ENCODE data around the gene TXNDC5.
A peak's percentile ranks its signal among the peaks of the same experiment; 100 is the strongest.

DNA sequence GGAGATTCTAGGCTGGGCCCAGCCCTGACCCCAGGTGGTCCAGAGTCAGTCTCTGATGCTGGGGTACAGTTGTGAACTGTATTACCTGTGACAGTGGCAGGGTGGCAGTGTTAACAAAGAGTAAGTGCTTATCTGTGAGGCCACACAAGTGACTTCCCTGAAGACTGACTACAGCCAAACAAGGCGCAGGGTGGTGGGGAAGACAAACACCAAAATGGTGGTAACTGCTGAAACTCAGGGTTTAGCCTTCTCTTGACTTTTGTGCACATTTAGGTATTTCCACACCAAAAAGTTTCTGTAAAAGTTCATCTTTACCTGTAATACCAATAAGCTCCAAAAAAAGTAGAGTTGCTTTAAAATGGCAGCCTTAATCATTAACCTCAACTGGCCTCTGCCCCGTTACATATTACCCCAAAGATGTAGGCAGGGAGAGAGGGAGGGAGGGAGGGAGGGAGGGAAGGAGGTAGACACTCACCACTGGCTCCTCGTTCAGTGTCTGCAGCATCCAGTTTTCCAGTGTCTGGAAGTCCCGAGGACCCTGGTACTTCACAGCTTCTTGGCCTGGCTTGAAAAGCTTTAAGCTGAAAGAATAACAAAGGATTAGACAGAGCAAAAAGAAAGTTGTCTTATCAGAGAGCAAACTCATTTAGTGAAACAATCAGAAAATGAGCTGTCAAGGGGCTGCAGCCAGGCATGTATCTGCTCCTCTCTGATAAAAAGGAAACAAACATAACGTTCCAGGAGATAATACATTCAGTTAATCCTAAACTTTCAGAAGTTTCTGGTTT, 11.3 kb downstream of the TXNDC5 start:
- TF ChIP-seq POLR2AphosphoS5 (IDR thresholded peaks at IDR 0.05; ENCODE audit: low read depth), result no peak
- TF ChIP-seq, protein P1, sequence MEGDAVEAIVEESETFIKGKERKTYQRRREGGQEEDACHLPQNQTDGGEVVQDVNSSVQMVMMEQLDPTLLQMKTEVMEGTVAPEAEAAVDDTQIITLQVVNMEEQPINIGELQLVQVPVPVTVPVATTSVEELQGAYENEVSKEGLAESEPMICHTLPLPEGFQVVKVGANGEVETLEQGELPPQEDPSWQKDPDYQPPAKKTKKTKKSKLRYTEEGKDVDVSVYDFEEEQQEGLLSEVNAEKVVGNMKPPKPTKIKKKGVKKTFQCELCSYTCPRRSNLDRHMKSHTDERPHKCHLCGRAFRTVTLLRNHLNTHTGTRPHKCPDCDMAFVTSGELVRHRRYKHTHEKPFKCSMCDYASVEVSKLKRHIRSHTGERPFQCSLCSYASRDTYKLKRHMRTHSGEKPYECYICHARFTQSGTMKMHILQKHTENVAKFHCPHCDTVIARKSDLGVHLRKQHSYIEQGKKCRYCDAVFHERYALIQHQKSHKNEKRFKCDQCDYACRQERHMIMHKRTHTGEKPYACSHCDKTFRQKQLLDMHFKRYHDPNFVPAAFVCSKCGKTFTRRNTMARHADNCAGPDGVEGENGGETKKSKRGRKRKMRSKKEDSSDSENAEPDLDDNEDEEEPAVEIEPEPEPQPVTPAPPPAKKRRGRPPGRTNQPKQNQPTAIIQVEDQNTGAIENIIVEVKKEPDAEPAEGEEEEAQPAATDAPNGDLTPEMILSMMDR (conservative IDR thresholded peaks at IDR 0.05; ENCODE audit: low read depth in 2 of 2), result peak in 1 of 2 experiments; percentile 46; a peak in 2 of 4 replicates
- TF ChIP-seq, protein P2, sequence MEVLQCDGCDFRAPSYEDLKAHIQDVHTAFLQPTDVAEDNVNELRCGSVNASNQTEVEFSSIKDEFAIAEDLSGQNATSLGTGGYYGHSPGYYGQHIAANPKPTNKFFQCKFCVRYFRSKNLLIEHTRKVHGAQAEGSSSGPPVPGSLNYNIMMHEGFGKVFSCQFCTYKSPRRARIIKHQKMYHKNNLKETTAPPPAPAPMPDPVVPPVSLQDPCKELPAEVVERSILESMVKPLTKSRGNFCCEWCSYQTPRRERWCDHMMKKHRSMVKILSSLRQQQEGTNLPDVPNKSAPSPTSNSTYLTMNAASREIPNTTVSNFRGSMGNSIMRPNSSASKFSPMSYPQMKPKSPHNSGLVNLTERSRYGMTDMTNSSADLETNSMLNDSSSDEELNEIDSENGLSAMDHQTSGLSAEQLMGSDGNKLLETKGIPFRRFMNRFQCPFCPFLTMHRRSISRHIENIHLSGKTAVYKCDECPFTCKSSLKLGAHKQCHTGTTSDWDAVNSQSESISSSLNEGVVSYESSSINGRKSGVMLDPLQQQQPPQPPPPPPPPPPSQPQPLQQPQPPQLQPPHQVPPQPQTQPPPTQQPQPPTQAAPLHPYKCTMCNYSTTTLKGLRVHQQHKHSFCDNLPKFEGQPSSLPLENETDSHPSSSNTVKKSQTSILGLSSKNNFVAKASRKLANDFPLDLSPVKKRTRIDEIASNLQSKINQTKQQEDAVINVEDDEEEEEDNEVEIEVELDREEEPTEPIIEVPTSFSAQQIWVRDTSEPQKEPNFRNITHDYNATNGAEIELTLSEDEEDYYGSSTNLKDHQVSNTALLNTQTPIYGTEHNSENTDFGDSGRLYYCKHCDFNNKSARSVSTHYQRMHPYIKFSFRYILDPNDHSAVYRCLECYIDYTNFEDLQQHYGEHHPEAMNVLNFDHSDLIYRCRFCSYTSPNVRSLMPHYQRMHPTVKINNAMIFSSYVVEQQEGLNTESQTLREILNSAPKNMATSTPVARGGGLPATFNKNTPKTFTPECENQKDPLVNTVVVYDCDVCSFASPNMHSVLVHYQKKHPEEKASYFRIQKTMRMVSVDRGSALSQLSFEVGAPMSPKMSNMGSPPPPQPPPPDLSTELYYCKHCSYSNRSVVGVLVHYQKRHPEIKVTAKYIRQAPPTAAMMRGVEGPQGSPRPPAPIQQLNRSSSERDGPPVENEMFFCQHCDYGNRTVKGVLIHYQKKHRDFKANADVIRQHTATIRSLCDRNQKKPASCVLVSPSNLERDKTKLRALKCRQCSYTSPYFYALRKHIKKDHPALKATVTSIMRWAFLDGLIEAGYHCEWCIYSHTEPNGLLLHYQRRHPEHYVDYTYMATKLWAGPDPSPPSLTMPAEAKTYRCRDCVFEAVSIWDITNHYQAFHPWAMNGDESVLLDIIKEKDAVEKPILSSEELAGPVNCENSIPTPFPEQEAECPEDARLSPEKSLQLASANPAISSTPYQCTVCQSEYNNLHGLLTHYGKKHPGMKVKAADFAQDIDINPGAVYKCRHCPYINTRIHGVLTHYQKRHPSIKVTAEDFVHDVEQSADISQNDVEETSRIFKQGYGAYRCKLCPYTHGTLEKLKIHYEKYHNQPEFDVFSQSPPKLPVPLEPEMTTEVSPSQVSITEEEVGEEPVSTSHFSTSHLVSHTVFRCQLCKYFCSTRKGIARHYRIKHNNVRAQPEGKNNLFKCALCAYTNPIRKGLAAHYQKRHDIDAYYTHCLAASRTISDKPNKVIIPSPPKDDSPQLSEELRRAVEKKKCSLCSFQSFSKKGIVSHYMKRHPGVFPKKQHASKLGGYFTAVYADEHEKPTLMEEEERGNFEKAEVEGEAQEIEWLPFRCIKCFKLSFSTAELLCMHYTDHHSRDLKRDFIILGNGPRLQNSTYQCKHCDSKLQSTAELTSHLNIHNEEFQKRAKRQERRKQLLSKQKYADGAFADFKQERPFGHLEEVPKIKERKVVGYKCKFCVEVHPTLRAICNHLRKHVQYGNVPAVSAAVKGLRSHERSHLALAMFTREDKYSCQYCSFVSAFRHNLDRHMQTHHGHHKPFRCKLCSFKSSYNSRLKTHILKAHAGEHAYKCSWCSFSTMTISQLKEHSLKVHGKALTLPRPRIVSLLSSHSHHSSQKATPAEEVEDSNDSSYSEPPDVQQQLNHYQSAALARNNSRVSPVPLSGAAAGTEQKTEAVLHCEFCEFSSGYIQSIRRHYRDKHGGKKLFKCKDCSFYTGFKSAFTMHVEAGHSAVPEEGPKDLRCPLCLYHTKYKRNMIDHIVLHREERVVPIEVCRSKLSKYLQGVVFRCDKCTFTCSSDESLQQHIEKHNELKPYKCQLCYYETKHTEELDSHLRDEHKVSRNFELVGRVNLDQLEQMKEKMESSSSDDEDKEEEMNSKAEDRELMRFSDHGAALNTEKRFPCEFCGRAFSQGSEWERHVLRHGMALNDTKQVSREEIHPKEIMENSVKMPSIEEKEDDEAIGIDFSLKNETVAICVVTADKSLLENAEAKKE (CRISPR knock-in tag; IDR thresholded peaks at IDR 0.05), result no peak
- no peak for TF ChIP-seq EZH2 (IDR thresholded peaks at IDR 0.05; ENCODE audit: low read depth, unreplicated experiment)
- no peak for TF ChIP-seq CREB1 (CRISPR knock-in tag; IDR thresholded peaks at IDR 0.05; ENCODE audit: low read depth)
- TF ChIP-seq EZH2phosphoT487 (IDR thresholded peaks at IDR 0.05; ENCODE audit: unreplicated experiment), result no peak
- TF ChIP-seq, protein P3, sequence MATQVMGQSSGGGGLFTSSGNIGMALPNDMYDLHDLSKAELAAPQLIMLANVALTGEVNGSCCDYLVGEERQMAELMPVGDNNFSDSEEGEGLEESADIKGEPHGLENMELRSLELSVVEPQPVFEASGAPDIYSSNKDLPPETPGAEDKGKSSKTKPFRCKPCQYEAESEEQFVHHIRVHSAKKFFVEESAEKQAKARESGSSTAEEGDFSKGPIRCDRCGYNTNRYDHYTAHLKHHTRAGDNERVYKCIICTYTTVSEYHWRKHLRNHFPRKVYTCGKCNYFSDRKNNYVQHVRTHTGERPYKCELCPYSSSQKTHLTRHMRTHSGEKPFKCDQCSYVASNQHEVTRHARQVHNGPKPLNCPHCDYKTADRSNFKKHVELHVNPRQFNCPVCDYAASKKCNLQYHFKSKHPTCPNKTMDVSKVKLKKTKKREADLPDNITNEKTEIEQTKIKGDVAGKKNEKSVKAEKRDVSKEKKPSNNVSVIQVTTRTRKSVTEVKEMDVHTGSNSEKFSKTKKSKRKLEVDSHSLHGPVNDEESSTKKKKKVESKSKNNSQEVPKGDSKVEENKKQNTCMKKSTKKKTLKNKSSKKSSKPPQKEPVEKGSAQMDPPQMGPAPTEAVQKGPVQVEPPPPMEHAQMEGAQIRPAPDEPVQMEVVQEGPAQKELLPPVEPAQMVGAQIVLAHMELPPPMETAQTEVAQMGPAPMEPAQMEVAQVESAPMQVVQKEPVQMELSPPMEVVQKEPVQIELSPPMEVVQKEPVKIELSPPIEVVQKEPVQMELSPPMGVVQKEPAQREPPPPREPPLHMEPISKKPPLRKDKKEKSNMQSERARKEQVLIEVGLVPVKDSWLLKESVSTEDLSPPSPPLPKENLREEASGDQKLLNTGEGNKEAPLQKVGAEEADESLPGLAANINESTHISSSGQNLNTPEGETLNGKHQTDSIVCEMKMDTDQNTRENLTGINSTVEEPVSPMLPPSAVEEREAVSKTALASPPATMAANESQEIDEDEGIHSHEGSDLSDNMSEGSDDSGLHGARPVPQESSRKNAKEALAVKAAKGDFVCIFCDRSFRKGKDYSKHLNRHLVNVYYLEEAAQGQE (IDR thresholded peaks at IDR 0.05; ENCODE audit: unreplicated experiment), result no peak
- no peak for TF ChIP-seq NANOG (IDR thresholded peaks at IDR 0.05; ENCODE audit: borderline replicate concordance)
- no peak for TF ChIP-seq JUNB (IDR thresholded peaks at IDR 0.05; ENCODE audit: unreplicated experiment)
- TF ChIP-seq ZNF114 (CRISPR knock-in tag; IDR thresholded peaks at IDR 0.05), result no peak
- TF ChIP-seq, protein P4, sequence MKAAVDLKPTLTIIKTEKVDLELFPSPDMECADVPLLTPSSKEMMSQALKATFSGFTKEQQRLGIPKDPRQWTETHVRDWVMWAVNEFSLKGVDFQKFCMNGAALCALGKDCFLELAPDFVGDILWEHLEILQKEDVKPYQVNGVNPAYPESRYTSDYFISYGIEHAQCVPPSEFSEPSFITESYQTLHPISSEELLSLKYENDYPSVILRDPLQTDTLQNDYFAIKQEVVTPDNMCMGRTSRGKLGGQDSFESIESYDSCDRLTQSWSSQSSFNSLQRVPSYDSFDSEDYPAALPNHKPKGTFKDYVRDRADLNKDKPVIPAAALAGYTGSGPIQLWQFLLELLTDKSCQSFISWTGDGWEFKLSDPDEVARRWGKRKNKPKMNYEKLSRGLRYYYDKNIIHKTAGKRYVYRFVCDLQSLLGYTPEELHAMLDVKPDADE (IDR thresholded peaks at IDR 0.05), result no peak
- TF ChIP-seq ZNF331 (CRISPR knock-in tag; IDR thresholded peaks at IDR 0.05; ENCODE audit: low read depth), result no peak
- TF ChIP-seq STAT1 (IDR thresholded peaks at IDR 0.05; ENCODE audit: unreplicated experiment), result no peak

Data from GM23338 (cell line).